ENCODE results near the gene SUPT3H. TPM values are rescaled to one million over a fixed set of nuclear protein-coding genes. Genes with fewer than 3 reads are reported as not detected.

SUPT3H gene
- total RNA-seq, 1 experiment from 2014 or later: 35.8 TPM

GRCh38 chr6:45388328-45388727, 10.6 kb upstream of the SUPT3H start:
- DNase-seq (ENCODE audit: low read depth): no peak

GRCh38 chr6:45387236-45387635, 9.5 kb upstream of the SUPT3H start:
- DNase-seq (ENCODE audit: low read depth): peak; percentile 27

GRCh38 chr6:45386501-45386900, 8.8 kb upstream of the SUPT3H start:
- no peak for DNase-seq (ENCODE audit: low read depth)

- DNase-seq (ENCODE audit: low read depth): no peak
These were observed 4.7 kb upstream of the SUPT3H start for GRCh38 chr6:45382391-45382790.

GRCh38 chr6:45378334-45378926, 696 bp upstream of the SUPT3H start:
- DNase-seq (ENCODE audit: low read depth): peak; percentile 73

GRCh38 chr6:45377043-45377553, 636 bp downstream of the SUPT3H start:
- no peak for DNase-seq (ENCODE audit: low read depth)

- peak; percentile 30 for DNase-seq (ENCODE audit: low read depth)
These were observed 1.3 kb downstream of the SUPT3H start for GRCh38 chr6:45376310-45377042.

GRCh38 chr6:45375449-45375848, 2.3 kb downstream of the SUPT3H start:
- DNase-seq (ENCODE audit: low read depth): peak; percentile 13

- no peak for DNase-seq (ENCODE audit: low read depth)
These were observed 5.7 kb downstream of the SUPT3H start for GRCh38 chr6:45371924-45372573.

GRCh38 chr6:45369870-45370269, 7.9 kb downstream of the SUPT3H start:
- DNase-seq (ENCODE audit: low read depth): no peak

- DNase-seq (ENCODE audit: low read depth): no peak
These were observed 9.7 kb downstream of the SUPT3H start for GRCh38 chr6:45367999-45368398.

GRCh38 chr6:45366534-45366933, 11.2 kb downstream of the SUPT3H start:
- DNase-seq (ENCODE audit: low read depth): no peak

GRCh38 chr6:45365036-45365435, 12.7 kb downstream of the SUPT3H start:
- DNase-seq (ENCODE audit: low read depth): no peak

GRCh38 chr6:45364466-45364865, 13.3 kb downstream of the SUPT3H start:
- no peak for DNase-seq (ENCODE audit: low read depth)

GRCh38 chr6:45353654-45354053, 24.1 kb downstream of the SUPT3H start:
- no peak for DNase-seq (ENCODE audit: low read depth)

- no peak for DNase-seq (ENCODE audit: low read depth)
These were observed 26.1 kb downstream of the SUPT3H start for GRCh38 chr6:45351667-45352066.

- no peak for DNase-seq (ENCODE audit: low read depth)
These were observed 26.7 kb downstream of the SUPT3H start for GRCh38 chr6:45351076-45351475.

GRCh38 chr6:45350186-45350710, 27.5 kb downstream of the SUPT3H start:
- no peak for DNase-seq (ENCODE audit: low read depth)

GRCh38 chr6:45344900-45345299, 32.8 kb downstream of the SUPT3H start:
- DNase-seq (ENCODE audit: low read depth): no peak

GRCh38 chr6:45328523-45328922, 49.2 kb downstream of the SUPT3H start:
- DNase-seq (ENCODE audit: low read depth): no peak

- peak; percentile 87 for DNase-seq (ENCODE audit: low read depth)
These were observed 49.7 kb downstream of the SUPT3H start, which contains the start of gene RUNX2 for GRCh38 chr6:45327956-45328522. TSS of gene RUNX2 (plus strand) at chr6:45328330. CDS start at chr6:45328727, 397 bp downstream.
